Suprapubic skin (tissue), 4 donors: Measurements from ENCODE around the gene RBM19. TPM values are rescaled to one million over a fixed set of nuclear protein-coding genes. Genes with fewer than 3 reads are reported as not detected.

Experiments used
- DNase-seq, 2 donors: peaks; one replicate each; pipeline ENCODE4 v3.0.0-alpha.2; 2019; ENCODE audit warnings: low spot score in 2 of 2
- H3K27ac ChIP-seq: fragments of 200-600 bp; sonication (generic); one replicate; pipeline ENCODE4 v1.5.1; 2019
- H3K27me3 ChIP-seq: fragments of 200-600 bp; sonication (generic); one replicate; pipeline ENCODE4 v1.5.1; 2019
- H3K36me3 ChIP-seq: fragments of 200-600 bp; sonication (generic); one replicate; pipeline ENCODE4 v1.5.1; 2019
- H3K4me1 ChIP-seq: fragments of 200-600 bp; sonication (generic); one replicate; pipeline ENCODE4 v1.5.1; 2019
- H3K4me3 ChIP-seq: fragments of 200-600 bp; sonication (generic); one replicate; pipeline ENCODE4 v1.5.1; 2019; ENCODE audit warnings: mild to moderate bottlenecking
- H3K9me3 ChIP-seq: fragments of 200-600 bp; sonication (generic); one replicate; pipeline ENCODE4 v1.5.1; 2019
- EP300 ChIP-seq: sonication (generic); formaldehyde crosslinking; IDR thresholded peaks from one replicate; pipeline ENCODE4 v1.6.1; 2017; ENCODE audit warnings: antibody characterized with exemption
- POLR2A ChIP-seq, 2 donors: fragments of 450-650 bp; IDR thresholded peaks; one replicate each; pipeline ENCODE4 v1.6.1; 2017; ENCODE audit warnings: antibody characterized with exemption in 2 of 2, mild to moderate bottlenecking in 2 of 2, moderate library complexity in 2 of 2
- POLR2AphosphoS5 ChIP-seq, 3 donors: sonication (generic); formaldehyde crosslinking; IDR thresholded peaks; one replicate each; pipeline ENCODE4 v1.6.1; 2017; ENCODE audit warnings: antibody characterized with exemption in 3 of 3
- WGBS: methylation state at CpG from one replicate; pipeline ENCODE4 v1.1.5; 2018; 5-methylcytosine and 5-hydroxymethylcytosine counted together
- total RNA-seq, 4 donors: library from RNA; depleted of rRNA; stranded (reverse); fragments of >200 nt; gene quantifications; one replicate each; pipeline ENCODE4 v1.1.0, GENCODE V29; 2016
- TF ChIP-seq, protein P1 (sequence below), 2 donors: fragments of 200-600 bp in 1 of 2; fragments of 450-650 bp in 1 of 2; sonication (generic) in 1 of 2; IDR thresholded peaks; one replicate each; pipeline ENCODE4 v1.5.1; 2016 to 2019; ENCODE audit warnings: antibody characterized with exemption in 2 of 2, mild to moderate bottlenecking in 1 of 2, moderate library complexity in 1 of 2

The RBM19 gene
- total RNA-seq, 4 donors from 2014 or later, result 26.8 to 51.4 (median 28.2) TPM

DNA sequence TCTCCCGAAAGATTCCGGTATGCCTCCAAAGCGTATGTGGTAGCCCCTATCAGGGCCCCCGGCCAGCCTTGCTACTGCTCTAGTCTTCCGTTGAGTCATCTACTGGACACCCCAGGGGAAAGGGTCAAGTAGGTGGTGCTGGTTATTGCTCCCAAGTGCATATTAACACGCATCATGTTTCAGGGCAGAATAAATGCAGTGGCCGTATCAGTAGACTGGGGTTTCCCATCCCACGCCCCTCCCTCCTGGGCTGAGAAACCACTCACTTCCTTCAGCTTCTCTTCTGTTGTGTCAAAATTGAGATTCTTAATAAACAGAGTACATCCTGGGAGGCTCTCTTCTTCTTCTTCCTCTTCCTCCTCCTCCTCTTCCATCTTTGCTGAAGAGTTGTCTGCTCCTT lies 39.3 kb downstream of the RBM19 start:
- DNase-seq, result no peak
- no peak for TF ChIP-seq POLR2A (IDR thresholded peaks at IDR 0.05)
- 93% methylated on average over 8 of the region's 8 CpGs for WGBS

DNA sequence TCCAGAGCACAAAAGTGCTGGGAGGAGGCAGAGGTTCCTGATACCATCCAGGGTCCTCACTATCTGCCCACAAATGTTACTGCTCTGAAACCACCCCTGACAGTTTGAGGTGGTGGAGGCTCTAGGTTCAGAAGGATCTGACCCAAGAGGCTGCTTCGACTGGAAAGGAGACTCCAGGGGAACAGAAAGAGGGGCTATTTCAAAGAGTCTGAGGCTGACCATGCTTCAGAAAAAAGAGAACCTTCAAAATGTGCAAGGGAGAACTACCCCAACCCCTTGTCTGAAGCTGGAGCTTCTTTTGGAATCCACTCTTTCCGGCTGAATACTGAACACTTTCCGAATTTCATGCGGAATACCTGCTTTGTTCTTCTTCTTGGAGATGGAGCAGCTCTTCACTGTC lies 41.8 kb downstream of the RBM19 start:
- TF ChIP-seq EP300 (no peak), POLR2A (IDR thresholded peaks at IDR 0.05) (no peak)
- TF ChIP-seq, protein P1, sequence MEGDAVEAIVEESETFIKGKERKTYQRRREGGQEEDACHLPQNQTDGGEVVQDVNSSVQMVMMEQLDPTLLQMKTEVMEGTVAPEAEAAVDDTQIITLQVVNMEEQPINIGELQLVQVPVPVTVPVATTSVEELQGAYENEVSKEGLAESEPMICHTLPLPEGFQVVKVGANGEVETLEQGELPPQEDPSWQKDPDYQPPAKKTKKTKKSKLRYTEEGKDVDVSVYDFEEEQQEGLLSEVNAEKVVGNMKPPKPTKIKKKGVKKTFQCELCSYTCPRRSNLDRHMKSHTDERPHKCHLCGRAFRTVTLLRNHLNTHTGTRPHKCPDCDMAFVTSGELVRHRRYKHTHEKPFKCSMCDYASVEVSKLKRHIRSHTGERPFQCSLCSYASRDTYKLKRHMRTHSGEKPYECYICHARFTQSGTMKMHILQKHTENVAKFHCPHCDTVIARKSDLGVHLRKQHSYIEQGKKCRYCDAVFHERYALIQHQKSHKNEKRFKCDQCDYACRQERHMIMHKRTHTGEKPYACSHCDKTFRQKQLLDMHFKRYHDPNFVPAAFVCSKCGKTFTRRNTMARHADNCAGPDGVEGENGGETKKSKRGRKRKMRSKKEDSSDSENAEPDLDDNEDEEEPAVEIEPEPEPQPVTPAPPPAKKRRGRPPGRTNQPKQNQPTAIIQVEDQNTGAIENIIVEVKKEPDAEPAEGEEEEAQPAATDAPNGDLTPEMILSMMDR (IDR thresholded peaks at IDR 0.05), result no peak
- peaks cover 82% of the 10 kb centered on the region for H3K36me3 ChIP-seq
- WGBS, result 62% methylated on average over 4 of the region's 4 CpGs
- H3K9me3 ChIP-seq, result no peaks in the 10 kb centered on the region
- no peaks in the 10 kb centered on the region for H3K4me1 ChIP-seq
- no peak overlapping the region for H3K4me3 ChIP-seq
- no peak overlapping the region for H3K27ac ChIP-seq
- DNase-seq, result no peak
- no peaks in the 10 kb centered on the region for H3K27me3 ChIP-seq

More for the DNA sequence above, 39.3 kb downstream of the RBM19 start:
- Histone ChIP-seq H3K27ac (no peak overlapping the region), H3K36me3 (peaks cover 90% of the 10 kb centered on the region), H3K9me3 (no peaks in the 10 kb centered on the region), H3K27me3 (no peaks in the 10 kb centered on the region), H3K4me3 (no peak overlapping the region), H3K4me1 (no peaks in the 10 kb centered on the region)

DNA sequence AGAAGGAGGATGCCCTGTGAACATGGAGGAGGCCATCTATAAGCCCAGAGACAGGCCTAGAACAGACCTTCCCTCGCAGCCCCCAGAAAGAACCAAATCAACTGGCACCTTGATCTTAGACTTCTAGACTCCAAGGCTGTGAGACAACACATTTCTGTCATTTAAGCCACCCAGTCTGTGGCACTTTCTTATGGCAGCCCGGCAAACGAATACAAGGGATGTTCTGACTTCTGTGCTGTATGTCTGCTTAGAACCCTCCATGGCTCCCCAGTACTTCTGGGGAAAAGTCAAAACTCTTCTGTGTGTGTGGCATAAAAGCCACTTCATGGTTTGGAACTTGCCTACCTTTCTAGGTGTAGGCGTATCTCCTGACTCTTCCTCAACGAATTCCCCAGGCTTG lies 42.9 kb downstream of the RBM19 start:
- TF ChIP-seq POLR2A (IDR thresholded peaks at IDR 0.05) (no peak), POLR2AphosphoS5 (IDR thresholded peaks at IDR 0.05) (no peak), EP300 (no peak)
- TF ChIP-seq, protein P1 (IDR thresholded peaks at IDR 0.05), result no peak
- H3K4me1 ChIP-seq, result no peaks in the 10 kb centered on the region
- H3K27me3 ChIP-seq, result no peaks in the 10 kb centered on the region
- H3K4me3 ChIP-seq, result no peak overlapping the region
- no peaks in the 10 kb centered on the region for H3K9me3 ChIP-seq
- DNase-seq, result no peak
- peaks cover 81% of the 10 kb centered on the region for H3K36me3 ChIP-seq
- 97% methylated on average over 5 of the region's 5 CpGs for WGBS
- no peak overlapping the region for H3K27ac ChIP-seq

DNA sequence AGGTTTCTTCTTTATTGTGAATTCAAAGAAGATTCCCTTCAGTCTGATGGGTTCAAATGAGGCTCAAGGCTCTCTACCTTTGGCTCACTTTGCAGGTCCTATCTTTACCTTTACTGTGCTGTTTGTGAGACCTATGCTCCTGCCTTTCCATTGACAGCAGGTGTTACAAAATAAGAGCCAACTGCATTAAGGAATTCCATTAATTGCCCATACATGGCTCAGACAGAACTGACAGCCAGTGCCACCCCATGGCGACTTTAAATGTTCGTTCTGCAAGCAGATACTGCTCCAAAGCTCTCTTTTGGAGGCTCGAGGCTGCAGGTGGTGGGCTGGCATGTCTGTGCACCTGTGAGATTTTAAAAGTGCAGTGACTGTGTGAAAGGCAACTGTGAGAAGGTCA lies 44.7 kb downstream of the RBM19 start:
- DNase-seq, result no peak
- H3K36me3 ChIP-seq, result peaks cover 85% of the 10 kb centered on the region
- H3K27ac ChIP-seq, result no peak overlapping the region
- no peaks in the 10 kb centered on the region for H3K4me1 ChIP-seq
- WGBS, result 91% methylated on average over 3 of the region's 3 CpGs
- H3K9me3 ChIP-seq, result no peaks in the 10 kb centered on the region
- no peak for TF ChIP-seq POLR2AphosphoS5 (IDR thresholded peaks at IDR 0.05)
- no peak for TF ChIP-seq EP300
- no peak for TF ChIP-seq POLR2A (IDR thresholded peaks at IDR 0.05)
- TF ChIP-seq, protein P1 (IDR thresholded peaks at IDR 0.05), result no peak
- H3K4me3 ChIP-seq, result no peak overlapping the region
- no peaks in the 10 kb centered on the region for H3K27me3 ChIP-seq

DNA sequence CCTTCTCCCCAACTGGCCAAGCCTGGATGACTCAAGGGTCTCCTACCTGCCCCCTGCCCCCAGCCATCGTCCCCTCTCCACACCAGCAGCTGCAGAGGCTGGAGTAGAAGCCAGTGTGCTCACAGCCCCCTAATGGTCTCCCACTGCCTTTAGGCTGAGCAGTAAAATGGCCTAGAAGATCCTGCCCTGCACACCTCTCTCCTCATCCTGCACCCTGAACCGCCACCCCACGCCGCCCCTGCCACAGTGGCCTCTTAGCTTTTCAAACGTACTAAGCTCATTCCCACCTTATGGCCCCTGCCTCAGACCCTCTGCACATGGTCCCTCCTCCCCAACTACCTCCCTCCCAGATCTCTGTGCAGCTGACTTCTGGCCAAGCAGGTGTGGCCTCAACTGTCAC lies 46.3 kb downstream of the RBM19 start:
- H3K27ac ChIP-seq, result no peak overlapping the region
- WGBS, result 93% methylated on average over 5 of the region's 5 CpGs
- TF ChIP-seq EP300, result no peak
- TF ChIP-seq, protein P1 (IDR thresholded peaks at IDR 0.05), result no peak
- no peak for TF ChIP-seq POLR2A (IDR thresholded peaks at IDR 0.05)
- no peak for TF ChIP-seq POLR2AphosphoS5 (IDR thresholded peaks at IDR 0.05)
- H3K36me3 ChIP-seq, result peaks cover 85% of the 10 kb centered on the region
- no peaks in the 10 kb centered on the region for H3K9me3 ChIP-seq
- H3K4me3 ChIP-seq, result no peak overlapping the region
- no peaks in the 10 kb centered on the region for H3K4me1 ChIP-seq
- H3K27me3 ChIP-seq, result no peaks in the 10 kb centered on the region
- no peak for DNase-seq

DNA sequence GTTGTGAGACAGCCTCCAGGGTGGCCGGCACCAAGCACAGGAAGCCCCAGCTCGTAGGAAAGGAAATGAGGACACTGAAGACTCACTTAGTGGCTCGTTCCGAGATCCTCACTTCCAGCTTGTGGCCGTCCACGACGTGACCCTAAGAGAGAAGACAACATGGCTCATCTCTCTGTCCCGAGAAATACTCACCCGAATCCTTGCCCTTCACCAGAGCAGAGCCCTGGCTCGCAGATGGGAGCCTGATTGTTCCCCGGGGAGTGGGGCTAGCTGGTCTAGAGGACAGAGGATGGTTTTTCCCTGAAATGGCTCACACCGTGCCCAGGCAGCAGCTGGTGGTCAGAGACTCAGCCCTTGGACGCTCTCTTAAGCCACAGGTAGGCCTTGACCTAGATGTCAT lies 47.8 kb downstream of the RBM19 start:
- DNase-seq, result no peak
- Histone ChIP-seq H3K4me1 (no peaks in the 10 kb centered on the region), H3K36me3 (peaks cover 83% of the 10 kb centered on the region), H3K27me3 (no peaks in the 10 kb centered on the region), H3K9me3 (no peaks in the 10 kb centered on the region), H3K4me3 (no peak overlapping the region), H3K27ac (no peak overlapping the region)
- 94% methylated on average over 10 of the region's 13 CpGs for WGBS
- TF ChIP-seq POLR2AphosphoS5 (IDR thresholded peaks at IDR 0.05) (no peak), POLR2A (IDR thresholded peaks at IDR 0.05) (no peak), EP300 (no peak)
- TF ChIP-seq, protein P1 (IDR thresholded peaks at IDR 0.05), result no peak
